ENCODE data around the gene RARRES2.
"Not testable (repeated sequence)": the region's sequence is repeated elsewhere in the genome, so short reads cannot be mapped to it uniquely, and the experiment has no call there.

RARRES2 gene

DNA sequence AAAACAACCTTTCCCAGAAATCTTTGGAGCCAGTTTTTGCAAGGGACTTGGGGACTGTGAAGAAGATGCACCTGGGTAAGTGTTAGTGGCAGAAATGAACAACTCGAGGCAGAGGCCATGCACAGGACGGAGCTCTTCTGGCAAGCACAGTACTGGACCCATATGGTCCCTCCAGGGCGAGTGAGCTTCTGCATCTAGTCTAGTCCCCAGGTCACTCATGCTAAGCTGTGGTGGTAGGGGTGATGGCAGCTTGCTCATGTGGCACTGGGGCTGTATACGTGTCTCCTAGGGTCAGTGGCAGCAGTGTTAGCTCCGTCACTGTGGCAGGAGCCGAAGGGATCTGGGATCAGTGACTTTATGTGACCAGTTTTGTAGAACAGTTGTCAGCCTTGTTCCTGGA lies 27.6 kb downstream of the RARRES2 start:
- DNase-seq, result no peak

DNA sequence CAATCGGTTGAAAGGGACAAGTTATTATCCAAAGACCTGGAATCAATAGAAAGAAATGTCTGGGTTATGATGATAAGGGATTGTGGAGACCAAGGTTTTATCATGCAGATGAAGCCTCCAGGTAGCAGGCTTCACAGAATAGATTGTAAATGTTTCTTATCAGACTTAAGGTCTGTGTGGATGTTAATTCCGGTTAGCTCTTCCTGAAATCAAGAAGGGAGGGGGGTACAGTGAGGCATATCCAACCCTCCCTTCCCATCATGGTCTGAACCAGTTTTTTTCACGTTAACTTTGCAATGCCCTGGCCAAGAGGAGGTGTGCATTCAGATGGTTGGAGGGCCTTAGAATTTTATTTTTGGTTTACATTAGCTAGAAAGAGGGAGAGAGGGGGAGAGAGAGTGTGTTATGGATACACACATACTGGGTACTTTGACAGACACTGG lies 28.0 kb downstream of the RARRES2 start:
- no peak for DNase-seq

DNA sequence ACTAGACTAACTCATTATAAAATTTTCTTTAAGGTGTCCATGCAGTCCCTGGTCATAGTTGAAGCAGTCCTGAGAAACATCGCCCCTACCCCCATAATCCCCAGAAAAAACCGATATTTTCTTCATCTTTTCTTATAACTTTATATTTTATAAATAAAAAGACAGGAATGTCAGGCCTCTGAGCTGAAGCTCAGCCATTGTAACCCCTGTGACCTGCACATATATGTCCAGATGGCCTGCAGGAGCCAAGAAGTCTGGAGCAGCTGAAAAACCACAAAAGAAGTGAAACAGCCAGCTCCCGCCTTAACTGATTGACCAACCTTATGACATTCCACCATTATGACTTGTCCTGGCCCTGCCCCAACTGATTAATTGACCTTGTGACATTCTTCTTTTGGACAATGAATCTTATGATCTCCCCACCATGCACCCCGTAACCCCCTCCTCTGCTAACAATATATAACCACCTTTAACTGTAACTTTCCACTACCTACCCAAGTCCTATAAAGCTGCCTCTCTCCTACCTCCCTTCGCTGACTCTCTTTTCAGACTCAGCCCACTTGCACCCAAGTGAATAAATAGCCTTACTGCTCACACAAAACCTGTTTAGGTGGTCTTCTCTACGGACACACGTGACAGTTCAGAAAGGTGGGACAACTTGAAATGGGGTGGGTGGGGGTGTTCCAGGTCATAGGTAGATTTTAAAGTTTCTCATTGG lies 28.6 kb downstream of the RARRES2 start:
- not testable (repeated sequence) for DNase-seq

DNA sequence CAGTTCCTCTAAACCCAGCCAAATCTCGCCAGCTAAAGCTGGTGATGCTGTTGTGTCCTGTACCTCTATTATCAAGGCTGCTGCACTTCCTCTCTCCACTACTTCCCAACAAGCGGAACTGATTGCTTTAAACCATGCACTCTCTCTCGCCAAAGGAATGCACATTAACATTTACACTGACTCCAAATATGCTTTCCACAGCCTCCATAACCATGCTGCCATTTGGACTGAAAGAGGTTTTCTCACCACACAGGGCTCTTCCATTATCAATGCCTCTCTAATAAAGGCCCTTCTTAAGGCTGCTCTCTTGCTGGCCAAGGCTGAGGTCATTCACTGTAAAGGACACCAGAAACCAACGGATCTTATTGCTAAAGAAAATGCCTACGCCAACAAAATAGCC lies 29.7 kb downstream of the RARRES2 start:
- no peak for DNase-seq

DNA sequence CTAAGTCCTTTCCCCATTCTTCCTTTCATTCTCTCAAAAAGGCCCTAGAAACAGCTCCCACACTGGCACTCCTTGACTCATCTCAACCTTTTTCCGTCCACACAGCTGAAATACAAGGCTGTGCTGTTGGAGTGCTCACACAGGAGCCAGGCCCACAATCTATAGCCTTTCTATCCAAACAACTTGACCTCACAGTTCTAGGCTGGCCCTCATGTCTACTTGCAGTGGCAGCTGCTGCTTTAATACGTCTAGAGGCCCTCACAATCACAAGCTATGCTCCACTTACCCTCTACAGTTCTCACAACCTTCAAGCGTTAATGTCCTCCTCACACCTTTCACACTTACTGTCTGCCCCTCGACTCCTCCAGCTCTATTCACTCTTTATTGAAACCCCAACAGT lies 30.3 kb downstream of the RARRES2 start:
- no peak for DNase-seq

DNA sequence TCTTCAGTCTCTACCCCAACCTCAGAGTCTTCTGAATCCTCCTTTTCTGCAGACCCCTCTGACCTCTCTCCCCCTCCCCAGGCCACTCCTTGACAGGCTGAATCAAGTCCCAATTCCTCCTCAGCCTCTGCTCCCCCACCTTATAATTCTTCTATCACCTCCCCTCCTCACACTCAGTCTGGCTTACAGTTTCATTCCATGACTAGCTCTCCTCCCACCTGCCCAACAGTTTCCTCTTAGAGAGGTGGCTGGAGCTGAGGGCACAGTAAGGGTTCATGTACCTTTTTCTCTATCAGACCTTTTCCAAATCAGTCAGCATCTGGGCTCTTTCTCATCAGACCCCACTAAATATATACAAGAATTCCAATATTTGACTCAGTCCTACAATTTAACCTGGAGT lies 32.9 kb downstream of the RARRES2 start:
- no peak for DNase-seq

DNA sequence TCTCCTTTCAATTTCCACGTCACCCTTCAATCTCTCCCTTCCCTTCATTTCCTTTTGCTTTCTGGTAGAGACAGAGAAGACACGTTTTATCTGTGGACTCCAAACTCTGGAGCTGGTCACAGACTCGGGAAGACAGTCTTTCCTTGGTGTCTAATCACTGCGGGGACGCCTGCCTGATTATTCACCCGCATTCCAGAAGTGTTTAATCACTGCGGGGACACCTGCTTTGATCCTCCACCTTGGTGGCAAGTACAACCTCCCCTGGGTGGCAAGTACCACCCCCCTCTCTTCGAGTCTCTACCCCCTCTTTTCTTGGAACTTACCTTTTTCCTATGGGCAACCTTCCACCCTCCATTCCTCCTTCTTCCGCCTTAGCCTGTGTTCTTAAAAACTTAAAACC lies 33.5 kb downstream of the RARRES2 start:
- no peak for DNase-seq

DNA sequence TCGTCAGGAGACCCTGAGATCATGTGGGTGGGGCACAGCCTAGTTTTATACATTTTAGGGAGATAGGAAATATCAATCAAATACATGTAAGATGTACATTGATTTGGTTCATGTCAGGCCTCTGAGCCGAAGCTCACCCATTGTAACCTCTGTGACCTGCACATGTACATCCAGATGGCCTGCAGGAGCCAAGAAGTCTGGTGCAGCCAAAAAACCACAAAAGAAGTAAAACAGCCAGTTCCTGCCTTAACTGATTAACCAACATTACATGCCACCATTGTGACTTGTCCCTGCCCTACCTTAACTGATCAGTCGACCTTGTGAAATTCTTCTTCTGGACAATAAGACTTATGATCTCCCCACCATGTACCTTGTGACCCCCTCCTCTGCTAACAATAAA lies 34.3 kb downstream of the RARRES2 start:
- DNase-seq, result no peak

DNA sequence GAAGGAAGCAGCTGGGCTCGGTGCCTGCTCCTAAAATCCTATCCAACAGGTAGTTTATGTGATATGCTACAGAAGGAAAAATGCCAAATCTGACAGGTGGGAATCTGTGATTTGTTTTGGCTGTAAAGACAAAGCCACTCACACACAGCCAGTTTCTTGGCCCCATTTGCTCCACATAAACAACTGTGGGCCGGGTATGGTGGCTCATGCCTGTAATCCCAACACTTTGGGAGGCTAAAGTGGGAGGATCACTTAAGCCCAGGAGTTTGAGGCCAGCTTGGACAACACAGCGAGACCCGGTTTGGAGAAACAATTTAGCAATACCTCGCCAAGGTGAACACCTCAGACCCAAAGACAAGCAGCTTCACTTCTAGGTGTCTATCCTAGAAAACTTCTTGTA lies 35.1 kb downstream of the RARRES2 start:
- not testable (repeated sequence) for DNase-seq

DNA sequence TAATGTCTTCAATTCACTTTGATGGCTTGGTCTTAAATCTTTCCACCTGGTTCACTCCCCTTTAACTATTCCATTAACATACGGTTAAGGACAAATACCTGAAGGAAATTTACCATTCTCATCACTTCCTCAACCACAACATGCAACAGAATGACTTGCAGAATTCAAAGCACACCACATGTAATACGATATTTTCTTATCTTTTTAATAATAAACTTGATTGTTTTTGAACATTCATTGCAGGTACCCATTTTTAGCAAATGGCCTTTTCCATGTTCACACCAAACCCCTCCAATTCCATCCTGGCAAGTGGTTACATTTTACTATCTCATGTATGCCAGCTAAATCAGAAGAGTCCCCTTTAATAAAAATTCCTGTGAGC lies 35.5 kb downstream of the RARRES2 start:
- not testable (repeated sequence) for DNase-seq

DNA sequence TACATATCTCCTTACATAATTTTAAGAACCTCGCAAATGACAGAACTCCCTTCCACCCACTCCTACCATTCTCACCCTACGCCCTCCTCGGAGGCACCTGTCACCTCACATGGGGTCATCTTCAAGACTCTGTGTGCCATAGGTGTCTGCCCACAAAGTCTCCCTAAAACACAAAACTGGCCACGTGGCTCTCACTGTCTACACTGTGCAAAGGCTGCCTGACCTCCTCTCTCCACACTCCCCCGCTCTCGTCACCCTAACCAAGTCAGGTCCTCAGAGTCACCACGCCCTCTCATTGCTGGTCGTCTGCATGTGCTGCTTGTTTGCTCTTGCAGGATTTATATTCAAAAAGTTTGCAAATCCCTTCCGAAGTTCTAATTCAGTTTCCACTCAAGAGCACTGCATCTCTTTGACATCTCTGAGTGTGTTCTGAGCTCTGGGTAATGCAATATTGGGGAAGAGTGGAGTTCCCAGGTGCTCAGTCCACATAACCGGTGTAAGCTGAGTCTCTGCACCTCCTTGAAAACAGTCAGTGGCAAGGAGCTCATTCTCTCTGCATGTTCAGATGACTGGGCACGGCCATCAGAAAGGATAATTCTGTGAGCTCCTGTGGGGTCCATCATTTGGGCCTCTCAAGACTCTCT lies 36.0 kb downstream of the RARRES2 start:
- DNase-seq, result not testable (repeated sequence)

DNA sequence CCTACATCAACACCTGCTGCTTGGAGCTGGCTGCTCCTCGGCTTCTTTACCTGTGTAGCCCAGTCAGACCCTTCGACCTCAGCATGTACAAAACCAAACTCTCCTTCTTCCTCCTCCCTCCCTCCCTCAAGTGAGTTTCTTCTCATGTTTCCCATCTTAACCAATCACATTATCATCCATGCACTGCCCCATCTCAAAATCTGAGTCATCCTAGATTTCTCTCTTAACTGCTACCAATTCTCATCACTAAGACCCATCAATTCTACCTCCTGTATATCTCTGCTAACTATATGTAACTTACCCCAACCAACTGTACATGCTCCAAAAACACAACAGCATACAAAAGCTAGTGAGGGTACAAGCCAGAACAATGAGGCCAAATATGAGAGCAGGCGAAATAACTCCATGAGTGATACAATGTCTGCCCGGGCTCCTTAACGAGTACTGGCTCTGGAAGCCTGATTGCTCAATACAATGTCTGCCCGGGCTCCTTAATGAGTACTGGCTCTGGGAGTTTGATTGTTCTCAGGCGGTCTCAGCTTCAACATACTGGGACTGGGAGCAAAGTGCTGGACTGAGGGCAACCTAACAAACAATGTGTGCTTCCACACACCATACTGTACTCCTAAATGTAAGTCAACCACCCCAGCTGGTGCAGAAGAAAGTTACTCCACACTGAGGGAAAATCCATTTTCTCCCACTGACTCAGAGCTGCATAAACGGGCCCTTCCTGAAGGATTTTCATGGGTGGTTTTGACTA lies 36.8 kb downstream of the RARRES2 start:
- not testable (repeated sequence) for DNase-seq

DNA sequence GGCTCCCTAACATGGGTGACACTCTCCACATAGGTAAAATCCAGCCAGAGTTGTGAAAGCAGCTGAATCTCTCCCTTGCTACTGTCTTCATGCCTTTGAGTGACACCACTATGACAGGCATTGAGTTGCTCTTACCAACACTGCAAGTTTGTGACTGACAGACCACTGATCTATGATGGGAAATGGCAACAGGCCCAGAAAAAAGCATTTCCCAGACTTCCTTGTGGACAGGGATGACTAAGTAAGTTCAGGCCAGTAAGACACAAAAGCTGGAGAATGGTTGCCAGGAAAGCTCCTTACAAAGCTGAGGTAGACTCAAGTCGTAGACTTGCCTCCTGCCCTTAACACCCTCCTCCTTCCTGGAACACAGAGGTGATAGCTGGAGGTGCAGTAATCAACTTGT lies 38.5 kb downstream of the RARRES2 start:
- DNase-seq, result not testable (repeated sequence)

DNA sequence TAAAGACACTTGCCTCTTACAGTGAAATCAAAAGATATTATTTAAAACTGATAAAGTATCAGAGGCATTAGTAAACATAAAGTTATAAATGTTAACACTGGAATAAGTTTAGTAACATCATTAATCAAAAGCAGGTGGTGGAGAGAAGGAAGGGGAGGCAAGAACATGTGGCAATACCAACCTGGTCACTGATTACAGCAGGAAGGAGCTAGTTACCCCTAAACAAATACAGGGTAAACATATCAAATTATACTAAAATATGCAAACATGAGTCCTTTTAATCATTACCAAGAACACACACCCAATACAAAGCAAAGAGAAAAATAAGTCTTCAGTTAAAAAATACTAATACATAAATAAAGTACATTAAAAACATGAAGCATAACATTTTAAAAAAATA lies 43.5 kb downstream of the RARRES2 start:
- DNase-seq, result not testable (repeated sequence)

DNA sequence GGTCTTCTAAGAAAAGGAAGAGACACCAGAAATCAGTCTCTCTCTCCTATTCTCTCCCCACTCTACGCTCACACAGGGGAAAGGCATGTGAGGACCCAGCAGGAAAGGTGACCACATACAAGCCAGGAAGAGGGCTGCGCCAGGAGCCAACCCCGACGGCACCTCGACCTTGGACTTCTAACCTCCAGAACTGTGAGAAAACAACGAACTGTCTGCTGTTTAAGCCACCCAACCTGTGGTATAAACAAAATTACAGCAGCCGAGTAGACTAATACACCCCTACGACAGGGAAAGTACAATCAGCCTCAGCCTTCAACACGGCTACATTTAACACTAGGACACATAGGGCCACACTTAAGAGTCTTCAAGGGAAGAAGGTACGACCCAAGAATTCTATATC lies 44.6 kb downstream of the RARRES2 start:
- DNase-seq, result not testable (repeated sequence)

DNA sequence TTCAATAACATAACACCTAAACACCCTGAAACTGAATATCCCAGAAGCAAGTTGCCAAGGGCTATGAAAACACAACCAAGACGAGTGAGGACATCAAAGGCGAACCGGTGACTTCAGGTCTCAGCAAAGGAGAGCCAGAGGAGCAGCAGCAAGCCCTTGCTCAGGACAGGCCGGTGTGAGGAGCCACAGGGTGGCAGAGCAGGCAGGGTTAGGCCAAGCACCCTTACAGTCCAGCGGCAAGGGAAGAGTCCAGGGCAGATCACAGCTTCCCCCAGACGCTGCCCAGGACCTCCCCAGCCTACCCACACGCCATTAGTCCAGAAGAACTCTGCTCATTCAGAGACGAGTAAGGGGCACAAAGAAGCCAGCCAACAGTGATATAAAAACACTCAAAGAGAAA lies 45.8 kb downstream of the RARRES2 start:
- not testable (repeated sequence) for DNase-seq

DNA sequence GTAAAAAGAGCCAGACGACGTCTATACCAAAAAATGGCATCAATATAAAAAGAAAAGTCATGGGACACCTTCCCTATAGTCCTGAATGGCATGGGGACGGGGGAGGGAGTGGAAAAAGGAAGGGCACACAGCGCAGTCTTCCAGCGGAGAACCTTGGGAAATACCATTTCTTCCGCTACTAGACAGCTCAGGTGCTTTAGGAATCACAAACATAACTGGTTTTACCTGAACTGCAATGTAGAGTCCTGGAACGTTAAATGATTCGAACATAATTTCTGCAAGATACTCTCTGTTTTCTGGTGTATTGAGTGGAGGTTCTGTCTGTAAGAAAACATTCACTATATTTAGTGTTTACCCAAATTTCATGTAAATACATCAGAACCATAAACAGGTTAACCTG lies 46.4 kb downstream of the RARRES2 start:
- not testable (repeated sequence) for DNase-seq

DNA sequence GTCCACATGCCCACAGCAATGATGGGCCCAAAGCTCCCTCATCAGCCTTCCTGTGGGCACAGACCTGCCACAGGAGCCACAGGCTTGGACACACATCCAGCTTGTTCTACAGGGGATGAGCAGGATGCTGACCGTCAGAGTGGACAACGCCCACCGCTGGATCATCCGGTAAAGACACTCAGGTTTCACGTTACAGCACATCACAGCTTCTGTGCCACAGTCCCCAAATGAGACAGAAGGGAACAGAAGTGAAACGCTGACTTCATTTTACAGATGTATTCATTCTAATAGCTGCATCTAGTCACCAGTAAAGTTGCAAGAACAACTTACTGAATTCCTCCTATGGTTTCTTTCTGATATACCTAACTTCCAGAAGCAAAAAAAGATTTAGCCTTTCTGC lies 51.1 kb downstream of the RARRES2 start:
- DNase-seq, result not testable (repeated sequence)

DNA sequence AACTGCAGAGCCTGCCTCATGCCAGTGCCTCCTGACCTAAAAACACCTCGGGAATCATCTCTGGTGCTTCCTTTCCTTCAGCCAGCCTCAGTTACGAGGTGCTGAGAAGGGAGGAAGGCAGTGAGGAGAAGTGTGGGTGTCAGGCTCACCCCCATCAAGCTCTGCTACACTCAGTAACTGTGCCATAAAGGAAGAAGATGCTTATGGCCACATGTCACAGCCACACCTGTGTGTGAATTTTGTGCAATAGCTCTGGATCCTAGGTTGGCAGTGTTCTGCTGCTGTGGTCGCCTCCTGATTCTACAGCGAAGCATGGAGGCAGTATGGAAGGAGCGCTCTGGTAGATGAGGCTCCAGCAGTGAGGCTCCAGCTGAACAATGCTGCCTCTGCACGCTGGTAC lies 52.6 kb downstream of the RARRES2 start:
- not testable (repeated sequence) for DNase-seq
